ENCODE data around the gene PLPPR1. TPM values are rescaled to one million over a fixed set of nuclear protein-coding genes. Genes with fewer than 3 reads are reported as not detected.

PLPPR1 gene
- total and polyA plus RNA-seq, 10 donors: not detected

GRCh38 chr9:101265261-101265660, 236.7 kb downstream of the PLPPR1 start:
- no peak for TF ChIP-seq POLR2A (IDR thresholded peaks at IDR 0.05)
- TF ChIP-seq POLR2AphosphoS5 (IDR thresholded peaks at IDR 0.05): no peak
- Histone ChIP-seq H3K4me1 (no peaks in the 10 kb centered on the region), H3K27me3 (replicated peaks in 1 of 7) (no peaks in the 10 kb centered on the region), H3K36me3 (no peaks in the 10 kb centered on the region), H3K9me3 (no peaks in the 10 kb centered on the region), H3K27ac (no peak overlapping the region), H3K4me3 (no peak overlapping the region)
- DNase-seq: no peak
- intact Hi-C loops (cut with DNase I; ENCODE audit: low total_unique reads): no loop called here

- 58 to 79% (median 69%) methylated on average over 1 of the region's 1 CpG for WGBS, 5 donors
- Histone ChIP-seq H3K4me1 (no peaks in the 10 kb centered on the region), H3K9me3 (no peaks in the 10 kb centered on the region), H3K36me3 (no peaks in the 10 kb centered on the region), H3K27ac (no peak overlapping the region), H3K27me3 (replicated peaks in 1 of 7) (no peaks in the 10 kb centered on the region), H3K4me3 (no peak overlapping the region)
- intact Hi-C loops (cut with DNase I; ENCODE audit: low total_unique reads): no loop called here
- TF ChIP-seq CTCF (IDR thresholded peaks at IDR 0.05 in 8 of 11, conservative IDR thresholded peaks at IDR 0.05 in 3 of 11) (no peak), POLR2AphosphoS5 (IDR thresholded peaks at IDR 0.05) (no peak), POLR2A (IDR thresholded peaks at IDR 0.05) (no peak)
- no peak for DNase-seq
Observed at GRCh38 chr9:101268426-101268825, 239.9 kb downstream of the PLPPR1 start.

- intact Hi-C loops (cut with DNase I; ENCODE audit: low total_unique reads): no loop called here
- no peak for DNase-seq
- no peak overlapping the region for H3K4me3 ChIP-seq
- H3K27me3 ChIP-seq (replicated peaks in 1 of 7): no peaks in the 10 kb centered on the region
- H3K4me1 ChIP-seq: no peaks in the 10 kb centered on the region
- H3K9me3 ChIP-seq: no peaks in the 10 kb centered on the region
- H3K36me3 ChIP-seq: no peaks in the 10 kb centered on the region
- WGBS, 5 donors: 76 to 83% (median 80%) methylated on average over 6 to 9 of the region's 9 CpGs
- TF ChIP-seq POLR2A (IDR thresholded peaks at IDR 0.05): no peak
- no peak for TF ChIP-seq CTCF (IDR thresholded peaks at IDR 0.05 in 8 of 11, conservative IDR thresholded peaks at IDR 0.05 in 3 of 11)
- no peak for TF ChIP-seq POLR2AphosphoS5 (IDR thresholded peaks at IDR 0.05)
- H3K27ac ChIP-seq: no peak overlapping the region
Observed at GRCh38 chr9:101269591-101270283, 241.2 kb downstream of the PLPPR1 start.

- Histone ChIP-seq H3K4me3 (no peak overlapping the region), H3K27ac (no peak overlapping the region), H3K36me3 (no peaks in the 10 kb centered on the region), H3K9me3 (no peaks in the 10 kb centered on the region), H3K4me1 (no peaks in the 10 kb centered on the region), H3K27me3 (replicated peaks in 1 of 7) (no peaks in the 10 kb centered on the region)
- no peak for DNase-seq
- 47 to 74% (median 55%) methylated on average over 2 of the region's 2 CpGs for WGBS, 5 donors
- intact Hi-C loops (cut with DNase I; ENCODE audit: low total_unique reads): no loop called here
- TF ChIP-seq POLR2AphosphoS5 (IDR thresholded peaks at IDR 0.05) (no peak), POLR2A (IDR thresholded peaks at IDR 0.05) (no peak), CTCF (IDR thresholded peaks at IDR 0.05 in 8 of 11, conservative IDR thresholded peaks at IDR 0.05 in 3 of 11) (no peak)
Observed at GRCh38 chr9:101270302-101270701, 241.8 kb downstream of the PLPPR1 start.
